OCI-LY7 (cell line): ENCODE results near the gene KIF3A. TPM values are rescaled to one million over a fixed set of nuclear protein-coding genes. Genes with fewer than 3 reads are reported as not detected.

Source experiments
- BruUV-seq: library from RNA; stranded (reverse); fragments of 400-500 nt; replicated peaks from 2 replicates; lab custom pipeline; 2021; lab: Mats Ljungman, UMichigan
- CTCF ChIA-PET: fragments of 300-600 bp; sonication (Branson Sonifier 250); formaldehyde crosslinking; loops from one replicate; lab custom pipeline; 2022; ENCODE audit warnings: antibody characterized with exemption; ENCODE audit not compliant: unreplicated experiment; lab: Charles Lee
- POLR2A ChIA-PET: fragments of 300-600 bp; sonication (Branson Sonifier 250); formaldehyde crosslinking; loops from one replicate; lab custom pipeline; 2022; ENCODE audit warnings: antibody characterized with exemption; lab: Charles Lee
- DNase-seq: peaks from one replicate; pipeline ENCODE4 v3.0.0-alpha.2; 2015; ENCODE audit warnings: low spot score
- H2AFZ ChIP-seq: fragments of 200-600 bp; sonication (generic), shearing (Covaris generic); 2 replicates; pipeline ENCODE4 v1.6.1; 2014; ENCODE audit warnings: mild to moderate bottlenecking, antibody characterized with exemption, low read length, moderate library complexity
- H3K27ac ChIP-seq: fragments of 200-600 bp; sonication (generic); 2 replicates; pipeline ENCODE4 v1.5.1; 2014; ENCODE audit warnings: mixed run types, low read depth, mild to moderate bottlenecking, moderate library complexity, low read length, inconsistent platforms; ENCODE audit not compliant: poor library complexity, severe bottlenecking
- H3K36me3 ChIP-seq: fragments of 200-600 bp; sonication (generic); 2 replicates; pipeline ENCODE4 v1.6.1; 2014; ENCODE audit warnings: mild to moderate bottlenecking, antibody characterized with exemption, low read length, moderate library complexity, mixed read lengths; ENCODE audit not compliant: insufficient read depth
- H3K4me1 ChIP-seq: fragments of 200-600 bp; sonication (generic); 2 replicates; pipeline ENCODE4 v1.5.1; 2014; ENCODE audit warnings: mild to moderate bottlenecking, low read length; ENCODE audit not compliant: insufficient read depth, poor library complexity, severe bottlenecking
- H3K4me2 ChIP-seq: fragments of 200-600 bp; sonication (generic); 2 replicates; pipeline ENCODE4 v1.6.1; 2014; ENCODE audit warnings: mild to moderate bottlenecking, low read length
- H3K4me3 ChIP-seq: fragments of 200-600 bp; sonication (generic); 2 replicates; pipeline ENCODE4 v1.5.1; 2014; ENCODE audit warnings: mild to moderate bottlenecking, low read depth, low read length; ENCODE audit not compliant: poor library complexity, severe bottlenecking
- H3K79me2 ChIP-seq: fragments of 200-600 bp; sonication (generic); 2 replicates; pipeline ENCODE4 v1.6.1; 2016; ENCODE audit warnings: low read depth, mild to moderate bottlenecking, low read length, moderate library complexity, mixed read lengths; ENCODE audit not compliant: insufficient read depth
- H3K9me2 ChIP-seq: fragments of 200-600 bp; sonication (generic); 2 replicates; pipeline ENCODE4 v1.6.1; 2016; ENCODE audit warnings: mild to moderate bottlenecking, low read length, mixed read lengths; ENCODE audit not compliant: insufficient read depth
- H3K9me3 ChIP-seq: fragments of 200-600 bp; sonication (generic); 2 replicates; pipeline ENCODE4 v1.6.1; 2014; ENCODE audit warnings: mild to moderate bottlenecking, mixed run types, low read length, mixed read lengths
- H4K20me1 ChIP-seq: fragments of 200-600 bp; sonication (generic); 2 replicates; pipeline ENCODE4 v1.6.1; 2014; ENCODE audit warnings: mild to moderate bottlenecking, antibody characterized with exemption, low read length, moderate library complexity, mixed read lengths; ENCODE audit not compliant: insufficient read depth
- EZH2phosphoT487 ChIP-seq: fragments of 200-600 bp; sonication (generic); IDR thresholded peaks from 2 replicates; pipeline ENCODE4 v1.6.1; 2018; ENCODE audit warnings: low read depth, borderline replicate concordance, mild to moderate bottlenecking, mixed run types, antibody characterized with exemption, low read length, moderate library complexity, mixed read lengths
- intact Hi-C: fragments of 100-400 bp; cut with micrococcal nuclease; formaldehyde crosslinking; loops from one replicate; pipeline ENCODE4 v1.10.0; 2022; ENCODE audit not compliant: unreplicated experiment
- total RNA-seq, 2 experiments: library from RNA; depleted of rRNA in 1 of 2; stranded (reverse); fragments of >200 nt in 1 of 2; shearing (Covaris generic) in 1 of 2; gene quantifications; 2 replicates each; pipeline ENCODE4 v1.2.3, GENCODE V29; 2014 to 2022
- TF ChIP-seq, protein P1 (sequence below): fragments of 200-600 bp; sonication (generic); conservative IDR thresholded peaks from 2 replicates; pipeline ENCODE4 v1.5.1; 2014; ENCODE audit warnings: mild to moderate bottlenecking, antibody characterized with exemption, low read length, moderate library complexity, mixed read lengths

KIF3A gene
- total RNA-seq, 2 experiments from 2014 or later, result 6.7 to 14.2 TPM

DNA sequence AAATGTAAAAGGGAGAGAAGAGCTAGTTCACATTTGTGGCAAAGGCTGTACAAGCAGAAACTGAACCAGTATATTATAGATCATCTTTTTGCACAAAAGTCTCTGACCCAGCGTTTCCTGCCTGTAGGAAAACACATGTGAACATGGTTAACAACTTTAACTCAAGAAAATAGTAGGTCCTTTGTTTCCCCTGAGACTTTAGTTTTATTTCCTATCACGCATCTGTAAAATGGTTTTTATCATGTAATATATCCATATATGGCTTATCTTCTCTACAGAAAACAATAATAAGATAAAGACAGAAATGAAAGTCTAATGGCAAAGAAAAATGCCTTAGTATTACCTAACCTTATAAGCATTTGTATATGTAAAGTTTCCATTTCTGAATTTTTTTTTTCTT, 2.7 kb downstream of the KIF3A start:
- H3K4me3 ChIP-seq, result no peak overlapping the region
- ChIA-PET CTCF (no interaction called here), POLR2A (interaction anchor here (1.1 kb wide), 1 partner anchor 9 kb away, joined by 5 read pairs; no protein-coding TSS in a partner anchor)
- H3K4me2 ChIP-seq, result no peak overlapping the region
- H3K9me3 ChIP-seq, result no peaks in the 10 kb centered on the region
- H2AFZ ChIP-seq, result no peak overlapping the region
- no peaks in the 10 kb centered on the region for H4K20me1 ChIP-seq
- no peaks in the 10 kb centered on the region; the same call in 1 of the 2 replicates for H3K79me2 ChIP-seq
- 0 out of 2 replicates have a peak, but pooled peaks cover 6% of the 10 kb centered on the region for H3K36me3 ChIP-seq
- BruUV-seq, result no TSS peak
- no peak overlapping the region for H3K27ac ChIP-seq
- peaks cover 18% of the 10 kb centered on the region for H3K4me1 ChIP-seq
- TF ChIP-seq, protein P1, sequence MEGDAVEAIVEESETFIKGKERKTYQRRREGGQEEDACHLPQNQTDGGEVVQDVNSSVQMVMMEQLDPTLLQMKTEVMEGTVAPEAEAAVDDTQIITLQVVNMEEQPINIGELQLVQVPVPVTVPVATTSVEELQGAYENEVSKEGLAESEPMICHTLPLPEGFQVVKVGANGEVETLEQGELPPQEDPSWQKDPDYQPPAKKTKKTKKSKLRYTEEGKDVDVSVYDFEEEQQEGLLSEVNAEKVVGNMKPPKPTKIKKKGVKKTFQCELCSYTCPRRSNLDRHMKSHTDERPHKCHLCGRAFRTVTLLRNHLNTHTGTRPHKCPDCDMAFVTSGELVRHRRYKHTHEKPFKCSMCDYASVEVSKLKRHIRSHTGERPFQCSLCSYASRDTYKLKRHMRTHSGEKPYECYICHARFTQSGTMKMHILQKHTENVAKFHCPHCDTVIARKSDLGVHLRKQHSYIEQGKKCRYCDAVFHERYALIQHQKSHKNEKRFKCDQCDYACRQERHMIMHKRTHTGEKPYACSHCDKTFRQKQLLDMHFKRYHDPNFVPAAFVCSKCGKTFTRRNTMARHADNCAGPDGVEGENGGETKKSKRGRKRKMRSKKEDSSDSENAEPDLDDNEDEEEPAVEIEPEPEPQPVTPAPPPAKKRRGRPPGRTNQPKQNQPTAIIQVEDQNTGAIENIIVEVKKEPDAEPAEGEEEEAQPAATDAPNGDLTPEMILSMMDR, result no peak
- TF ChIP-seq EZH2phosphoT487, result no peak
- no peaks in the 10 kb centered on the region for H3K9me2 ChIP-seq
- intact Hi-C loops, result loop anchor here (5.0 to 10.0 kb wide), 2 partner anchors 177 to 350 kb away; partner anchors contain the start of gene RAD50
- DNase-seq, result no peak

DNA sequence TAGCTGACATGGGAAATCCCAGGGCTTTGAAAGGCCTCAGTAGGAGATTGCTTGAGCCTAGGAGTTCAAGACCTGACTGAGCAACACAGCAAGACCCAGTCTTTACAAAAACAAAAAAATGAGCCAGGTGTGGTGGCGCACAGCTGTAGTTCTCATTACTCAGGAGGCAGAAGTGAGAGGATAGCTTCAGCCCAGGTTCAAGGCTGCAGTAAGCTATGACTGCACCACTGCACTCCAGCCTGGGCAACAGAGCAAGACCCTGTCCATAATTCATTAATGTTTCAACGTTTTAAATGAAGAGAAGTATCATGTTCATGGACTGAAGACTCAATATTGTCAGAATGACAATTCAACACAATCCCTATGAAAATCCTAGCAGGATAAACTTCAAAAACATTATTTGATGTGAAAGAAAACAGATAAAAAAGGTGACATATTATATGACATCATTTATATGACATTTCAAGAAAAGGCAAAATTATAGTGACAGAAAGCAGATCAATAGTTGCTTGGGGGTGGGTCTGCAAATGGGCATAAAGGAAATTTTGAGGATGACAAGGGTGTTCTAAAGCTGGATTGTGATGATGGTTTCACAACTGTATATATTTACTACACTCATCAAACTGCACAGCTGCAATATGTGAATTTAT, 3.7 kb downstream of the KIF3A start:
- Histone ChIP-seq H3K4me1 (peaks cover 18% of the 10 kb centered on the region), H3K27ac (no peak overlapping the region), H3K79me2 (no peaks in the 10 kb centered on the region; the same call in 1 of the 2 replicates), H3K4me3 (no peak overlapping the region), H3K9me2 (no peaks in the 10 kb centered on the region), H3K36me3 (0 out of 2 replicates have a peak, but pooled peaks cover 6% of the 10 kb centered on the region), H3K4me2 (no peak overlapping the region), H2AFZ (no peak overlapping the region), H3K9me3 (no peaks in the 10 kb centered on the region), H4K20me1 (no peaks in the 10 kb centered on the region)
- intact Hi-C loops, result loop anchor here (10.0 kb wide), 1 partner anchor 349 kb away; no protein-coding TSS in a partner anchor
- DNase-seq, result no peak
- BruUV-seq, result no TSS peak
- POLR2A ChIA-PET, result interaction anchor here (0.6 to 1.1 kb wide), 3 partner anchors 10 to 58 kb away, joined by 3 to 5 read pairs (median 3); no protein-coding TSS in a partner anchor
- no peak for TF ChIP-seq EZH2phosphoT487
- TF ChIP-seq, protein P1, result no peak
- CTCF ChIA-PET, result no interaction called here

DNA sequence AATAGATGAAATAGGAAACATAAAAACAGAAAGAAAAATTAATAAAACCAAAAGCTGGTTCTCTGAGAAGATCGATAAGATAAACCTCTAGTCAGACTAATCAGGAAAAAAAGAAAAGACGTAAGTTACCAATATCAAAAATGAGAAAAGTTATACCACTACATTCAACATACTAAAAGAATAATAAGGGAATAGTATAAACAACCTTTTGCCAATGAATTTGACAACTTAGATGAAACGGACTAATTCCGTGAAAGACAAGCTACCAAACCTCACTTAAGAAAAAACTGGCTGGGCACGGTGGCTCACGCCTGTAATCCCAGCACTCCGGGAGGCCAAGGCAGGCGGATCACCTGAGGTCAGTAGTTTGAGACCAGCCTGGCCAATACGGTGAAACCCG, 7.5 kb downstream of the KIF3A start:
- ChIA-PET POLR2A (interaction anchor here (0.6 to 0.7 kb wide), 2 partner anchors 270 to 1367 kb away, joined by 4 to 6 read pairs; no protein-coding TSS in a partner anchor), CTCF (no interaction called here)
- H4K20me1 ChIP-seq, result no peaks in the 10 kb centered on the region
- DNase-seq, result no peak
- no peaks in the 10 kb centered on the region for H3K9me3 ChIP-seq
- 0 out of 2 replicates have a peak, but pooled peaks cover 11% of the 10 kb centered on the region for H3K36me3 ChIP-seq
- no peaks in the 10 kb centered on the region for H3K4me1 ChIP-seq
- TF ChIP-seq EZH2phosphoT487, result no peak
- TF ChIP-seq, protein P1, result no peak
- no peak overlapping the region for H2AFZ ChIP-seq
- BruUV-seq, result no TSS peak
- intact Hi-C loops, result loop anchor here (10.0 kb wide), 1 partner anchor 345 kb away; no protein-coding TSS in a partner anchor
- no peak overlapping the region for H3K4me3 ChIP-seq
- H3K9me2 ChIP-seq, result no peaks in the 10 kb centered on the region
- H3K79me2 ChIP-seq, result no peaks in the 10 kb centered on the region
- no peak overlapping the region for H3K27ac ChIP-seq
- H3K4me2 ChIP-seq, result no peak overlapping the region
